ENCODE results near the gene CPM. TPM values are rescaled to one million over a fixed set of nuclear protein-coding genes. Genes with fewer than 3 reads are reported as not detected.
A peak's percentile ranks its signal among the peaks of the same experiment; 100 is the strongest.

CPM gene
- total and polyA plus RNA-seq, 2 of the 4 experiments (the other 2 are of a cell fraction): 2.0 to 8.8 TPM

GRCh38 chr12:68976395-68976841 is 43.4 kb upstream of the CPM start:
- Histone ChIP-seq H3K23ac (ENCODE audit: low read depth, low read length) (no peak overlapping the region), H2BK15ac (ENCODE audit: low read depth, low read length) (no peak overlapping the region), H3K14ac (replicated peaks; ENCODE audit: low read depth, low read length) (no peak overlapping the region), H3K56ac (ENCODE audit: extremely low read depth, insufficient read depth, low read length) (no peak overlapping the region), H3K4me2 (ENCODE audit: low read depth, low read length) (no peak overlapping the region), H3K27ac (ENCODE audit: insufficient read depth, low read length) (no peak overlapping the region), H2BK120ac (ENCODE audit: low read depth, low read length) (no peak overlapping the region), H3K4me3 (ENCODE audit: insufficient read depth, low read depth, low read length) (no peak overlapping the region), H2BK5ac (ENCODE audit: low read depth, low read length, poor library complexity, severe bottlenecking) (no peak overlapping the region), H4K20me1 (ENCODE audit: insufficient read depth, low read length) (no peaks in the 10 kb centered on the region), H3K27me3 (ENCODE audit: control insufficient read depth, insufficient read depth, low read length) (no peaks in the 10 kb centered on the region), H3K18ac (ENCODE audit: low read depth, low read length) (no peak overlapping the region), H3K4me1 (ENCODE audit: control insufficient read depth, insufficient read depth, low read length) (peaks cover 4% of the 10 kb centered on the region), H2AK5ac (ENCODE audit: low read depth, low read length) (no peak overlapping the region), H4K91ac (ENCODE audit: insufficient read depth, low read depth, low read length) (no peak overlapping the region), H3K36me3 (ENCODE audit: control insufficient read depth, insufficient read depth, low read length) (no peaks in the 10 kb centered on the region), H3K9ac (ENCODE audit: low read depth, low read length) (no peak overlapping the region), H2AK9ac (replicated peaks; ENCODE audit: low read depth, low read length, poor library complexity) (no peak overlapping the region), H4K8ac (ENCODE audit: low read depth in 2 of 2, low read length in 2 of 2) (no peak overlapping the region), H3K4ac (ENCODE audit: low read depth, low read length) (no peak overlapping the region), H3K9me1 (ENCODE audit: insufficient read depth, low read length) (no peaks in the 10 kb centered on the region), H4K5ac (ENCODE audit: low read depth, low read length) (peak overlapping the region; percentile 54; the same call in 1 of the 2 replicates), H3K79me1 (ENCODE audit: low read depth in 1 of 2, low read length in 2 of 2) (no peaks in the 10 kb centered on the region), H2BK20ac (ENCODE audit: low read depth, low read length) (no peak overlapping the region), H2AFZ (replicated peaks; ENCODE audit: low read length, poor library complexity) (no peak overlapping the region), H3K9me3 (ENCODE audit: control insufficient read depth, insufficient read depth, low read length) (no peaks in the 10 kb centered on the region)
- DNase-seq: no peak
- in situ Hi-C loops (cut with MboI; ENCODE audit: low sequenced_read_pairs) (no loop called here), intact Hi-C loops (cut with micrococcal nuclease) (no loop called here), dilution Hi-C loops (cut with HindIII; ENCODE audit: low sequenced_read_pairs, unreplicated experiment) (no loop called here)
- WGBS, 2 experiments (ENCODE audit: extremely low coverage in 2 of 2, insufficient read length in 1 of 2): 100% methylated on average over 1 of the region's 2 CpGs; no CpG with 5 or more reads in 1 of the 2 experiments
- BruUV-seq (replicated peaks): no TSS peak
- ChIA-PET POLR2A (ENCODE audit: unreplicated experiment) (no interaction called here), CTCF (interaction anchor here (1.7 kb wide), 1 partner anchor 9 kb away, joined by 5 read pairs; no protein-coding TSS in a partner anchor)
- ATAC-seq (ENCODE audit: low read depth): no peak
- no peak for TF ChIP-seq MAFK (IDR thresholded peaks at IDR 0.05; ENCODE audit: low read depth, low read length)
- TF ChIP-seq FOS (IDR thresholded peaks at IDR 0.05; ENCODE audit: low read depth, low read length): no peak
- no peak for TF ChIP-seq BHLHE40 (IDR thresholded peaks at IDR 0.05; ENCODE audit: low read depth, low read length)
- TF ChIP-seq, protein P1, sequence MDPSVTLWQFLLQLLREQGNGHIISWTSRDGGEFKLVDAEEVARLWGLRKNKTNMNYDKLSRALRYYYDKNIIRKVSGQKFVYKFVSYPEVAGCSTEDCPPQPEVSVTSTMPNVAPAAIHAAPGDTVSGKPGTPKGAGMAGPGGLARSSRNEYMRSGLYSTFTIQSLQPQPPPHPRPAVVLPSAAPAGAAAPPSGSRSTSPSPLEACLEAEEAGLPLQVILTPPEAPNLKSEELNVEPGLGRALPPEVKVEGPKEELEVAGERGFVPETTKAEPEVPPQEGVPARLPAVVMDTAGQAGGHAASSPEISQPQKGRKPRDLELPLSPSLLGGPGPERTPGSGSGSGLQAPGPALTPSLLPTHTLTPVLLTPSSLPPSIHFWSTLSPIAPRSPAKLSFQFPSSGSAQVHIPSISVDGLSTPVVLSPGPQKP (IDR thresholded peaks at IDR 0.05; ENCODE audit: borderline replicate concordance, low read depth, low read length): no peak
- TF ChIP-seq RCOR1 (IDR thresholded peaks at IDR 0.05; ENCODE audit: insufficient replicate concordance, low read length): no peak
- no peak for TF ChIP-seq NFE2L2 (IDR thresholded peaks at IDR 0.05; ENCODE audit: low read depth, low read length)
- TF ChIP-seq RFX5 (IDR thresholded peaks at IDR 0.05; ENCODE audit: low read depth, low read length): no peak
- TF ChIP-seq USF2 (IDR thresholded peaks at IDR 0.05; ENCODE audit: low read depth, low read length): no peak
- no peak for TF ChIP-seq RAD21 (IDR thresholded peaks at IDR 0.05; ENCODE audit: low read length)
- no peak for TF ChIP-seq MAZ (IDR thresholded peaks at IDR 0.05; ENCODE audit: borderline replicate concordance, low read depth, low read length)
- TF ChIP-seq POLR2A (IDR thresholded peaks at IDR 0.05; ENCODE audit: low read depth, low read length): no peak
- TF ChIP-seq, protein P2, sequence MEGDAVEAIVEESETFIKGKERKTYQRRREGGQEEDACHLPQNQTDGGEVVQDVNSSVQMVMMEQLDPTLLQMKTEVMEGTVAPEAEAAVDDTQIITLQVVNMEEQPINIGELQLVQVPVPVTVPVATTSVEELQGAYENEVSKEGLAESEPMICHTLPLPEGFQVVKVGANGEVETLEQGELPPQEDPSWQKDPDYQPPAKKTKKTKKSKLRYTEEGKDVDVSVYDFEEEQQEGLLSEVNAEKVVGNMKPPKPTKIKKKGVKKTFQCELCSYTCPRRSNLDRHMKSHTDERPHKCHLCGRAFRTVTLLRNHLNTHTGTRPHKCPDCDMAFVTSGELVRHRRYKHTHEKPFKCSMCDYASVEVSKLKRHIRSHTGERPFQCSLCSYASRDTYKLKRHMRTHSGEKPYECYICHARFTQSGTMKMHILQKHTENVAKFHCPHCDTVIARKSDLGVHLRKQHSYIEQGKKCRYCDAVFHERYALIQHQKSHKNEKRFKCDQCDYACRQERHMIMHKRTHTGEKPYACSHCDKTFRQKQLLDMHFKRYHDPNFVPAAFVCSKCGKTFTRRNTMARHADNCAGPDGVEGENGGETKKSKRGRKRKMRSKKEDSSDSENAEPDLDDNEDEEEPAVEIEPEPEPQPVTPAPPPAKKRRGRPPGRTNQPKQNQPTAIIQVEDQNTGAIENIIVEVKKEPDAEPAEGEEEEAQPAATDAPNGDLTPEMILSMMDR (conservative IDR thresholded peaks at IDR 0.05; ENCODE audit: low read depth, low read length): no peak
- no peak for TF ChIP-seq MXI1 (IDR thresholded peaks at IDR 0.05; ENCODE audit: borderline replicate concordance, low read depth, low read length)
- no peak for TF ChIP-seq CEBPB (IDR thresholded peaks at IDR 0.05; ENCODE audit: low read depth, low read length)
- no peak for TF ChIP-seq CHD1 (IDR thresholded peaks at IDR 0.05; ENCODE audit: low read depth, low read length)
- no peak for TF ChIP-seq SMC3 (IDR thresholded peaks at IDR 0.05; ENCODE audit: low read depth, low read length)
